Dendritic cell treated with granulocyte-macrophage colony-stimulating factor and Interleukin-4, amounts not matched to agents 40 ng/mL and 50 ng/mL, for 4 days (primary cell): ENCODE data around the gene TRMT61A.

Experiments
- H3K27ac Mint-ChIP-seq: one replicate; pipeline ENCODE4 v1.8.0; 2022; ENCODE audit warnings: mild to moderate bottlenecking, mixed read lengths
- H3K27me3 Mint-ChIP-seq: one replicate; pipeline ENCODE4 v1.8.0; 2022; ENCODE audit warnings: mild to moderate bottlenecking, mixed read lengths
- H3K36me3 Mint-ChIP-seq: one replicate; pipeline ENCODE4 v1.8.0; 2022; ENCODE audit warnings: low read depth, mixed read lengths
- H3K4me1 Mint-ChIP-seq: one replicate; pipeline ENCODE4 v1.8.0; 2022; ENCODE audit warnings: low read depth, mixed read lengths
- H3K4me3 Mint-ChIP-seq: one replicate; pipeline ENCODE4 v1.8.0; 2022; ENCODE audit warnings: mild to moderate bottlenecking, moderate library complexity, mixed read lengths
- H3K9me3 Mint-ChIP-seq: one replicate; pipeline ENCODE4 v1.8.0; 2022; ENCODE audit warnings: mixed read lengths
- intact Hi-C: fragments of 100-400 bp; cut with micrococcal nuclease; formaldehyde crosslinking; loops from one replicate; pipeline ENCODE4 v1.15.0; 2022

Gene TRMT61A

DNA sequence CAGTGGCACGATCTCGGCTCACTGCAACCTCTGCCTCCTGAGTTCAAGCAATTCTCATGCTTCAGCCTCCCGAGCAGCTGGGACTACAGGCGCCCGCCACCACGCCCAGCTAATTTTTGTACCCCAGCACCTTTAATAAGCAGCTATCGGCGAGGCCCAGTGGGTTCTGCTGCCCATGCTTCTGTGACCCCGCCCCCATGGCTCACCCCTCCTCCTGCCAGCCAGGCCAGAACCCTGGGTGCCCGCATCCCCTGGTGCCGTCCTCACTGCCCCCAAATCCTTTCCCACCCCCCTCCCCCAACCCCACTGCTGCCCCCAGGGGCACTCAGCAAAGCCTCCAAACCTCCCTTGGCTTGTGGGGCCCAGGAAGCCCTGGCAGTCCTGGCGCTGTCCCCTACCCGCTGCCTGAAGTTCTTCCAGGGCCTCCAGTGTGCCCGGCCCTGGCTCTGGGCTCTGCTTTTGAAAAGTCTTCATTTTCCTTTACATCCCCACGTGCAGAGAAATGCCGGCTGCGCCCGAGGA, 19.0 kb downstream of the TRMT61A start:
- no peak overlapping the region for H3K27ac Mint-ChIP-seq
- H3K4me3 Mint-ChIP-seq, result no peak overlapping the region
- no peaks in the 10 kb centered on the region for H3K27me3 Mint-ChIP-seq
- H3K9me3 Mint-ChIP-seq, result no peaks in the 10 kb centered on the region
- intact Hi-C loops, result no loop called here
- no peaks in the 10 kb centered on the region for H3K4me1 Mint-ChIP-seq
- H3K36me3 Mint-ChIP-seq, result peaks cover 19% of the 10 kb centered on the region

GRCh38 chr14:103548463-103549351, 19.7 kb downstream of the TRMT61A start:
- Mint-ChIP-seq H3K9me3 (no peaks in the 10 kb centered on the region), H3K4me3 (no peak overlapping the region), H3K27ac (no peak overlapping the region), H3K36me3 (peaks cover 24% of the 10 kb centered on the region), H3K27me3 (no peaks in the 10 kb centered on the region), H3K4me1 (no peaks in the 10 kb centered on the region)
- intact Hi-C loops, result no loop called here

GRCh38 chr14:103549361-103550311, 20.6 kb downstream of the TRMT61A start:
- H3K9me3 Mint-ChIP-seq, result no peaks in the 10 kb centered on the region
- peaks cover 26% of the 10 kb centered on the region for H3K36me3 Mint-ChIP-seq
- no peak overlapping the region for H3K27ac Mint-ChIP-seq
- H3K4me3 Mint-ChIP-seq, result no peak overlapping the region
- H3K27me3 Mint-ChIP-seq, result no peaks in the 10 kb centered on the region
- intact Hi-C loops, result no loop called here
- no peaks in the 10 kb centered on the region for H3K4me1 Mint-ChIP-seq

GRCh38 chr14:103550451-103551337, 21.7 kb downstream of the TRMT61A start:
- Mint-ChIP-seq H3K27ac (no peak overlapping the region), H3K27me3 (no peaks in the 10 kb centered on the region), H3K4me1 (no peaks in the 10 kb centered on the region), H3K9me3 (no peaks in the 10 kb centered on the region), H3K36me3 (peaks cover 37% of the 10 kb centered on the region), H3K4me3 (no peak overlapping the region)
- intact Hi-C loops, result no loop called here

- H3K27ac Mint-ChIP-seq, result no peak overlapping the region
Measured at GRCh38 chr14:103551338-103551762, 22.4 kb downstream of the TRMT61A start.

DNA sequence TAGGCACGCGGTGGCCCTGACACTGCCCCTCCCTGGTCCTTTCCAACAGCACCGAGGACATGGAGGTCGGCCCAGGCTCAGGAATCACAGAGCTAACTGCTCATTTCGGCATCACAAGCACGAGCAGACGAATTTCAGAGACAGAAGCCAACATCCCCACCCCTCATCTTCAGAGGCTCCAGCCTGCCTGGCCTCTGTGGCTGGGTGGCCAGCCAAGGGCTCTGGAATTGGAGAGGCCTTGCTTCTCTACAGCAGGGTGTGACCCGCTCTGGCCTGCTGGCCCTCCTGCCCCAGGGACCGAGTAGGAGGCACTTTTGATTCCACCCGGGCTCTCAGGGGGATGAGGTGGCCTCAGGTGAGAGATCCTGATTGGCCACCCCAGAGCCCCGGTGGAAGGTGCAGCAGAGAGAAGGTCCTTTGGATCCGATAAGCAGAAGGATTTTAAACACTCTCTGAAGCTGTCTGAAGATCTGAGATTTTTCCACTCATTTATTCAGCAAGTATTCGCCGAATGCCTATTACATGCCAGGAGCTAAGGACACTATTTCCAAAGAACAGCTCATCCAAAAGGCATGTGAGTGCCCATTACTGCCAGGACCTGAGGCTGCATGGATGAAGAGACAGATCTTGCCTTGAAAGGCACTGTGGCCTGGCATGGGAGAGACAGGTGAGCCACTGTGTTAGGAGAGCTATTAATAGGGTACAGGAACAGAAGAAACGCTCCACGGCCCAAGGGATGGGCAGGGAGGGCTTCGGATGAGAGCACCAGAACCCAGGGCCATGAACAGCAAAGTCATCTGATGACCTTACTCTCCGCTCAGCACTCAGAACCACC, 23.2 kb downstream of the TRMT61A start:
- Mint-ChIP-seq H3K4me3 (no peak overlapping the region), H3K27ac (no peak overlapping the region), H3K27me3 (no peaks in the 10 kb centered on the region)

More at GRCh38 chr14:103551338-103551762, 22.4 kb downstream of the TRMT61A start:
- H3K9me3 Mint-ChIP-seq, result no peaks in the 10 kb centered on the region
- intact Hi-C loops, result no loop called here
- peaks cover 41% of the 10 kb centered on the region for H3K36me3 Mint-ChIP-seq
- no peaks in the 10 kb centered on the region for H3K27me3 Mint-ChIP-seq
- H3K4me1 Mint-ChIP-seq, result no peaks in the 10 kb centered on the region
- no peak overlapping the region for H3K4me3 Mint-ChIP-seq

DNA sequence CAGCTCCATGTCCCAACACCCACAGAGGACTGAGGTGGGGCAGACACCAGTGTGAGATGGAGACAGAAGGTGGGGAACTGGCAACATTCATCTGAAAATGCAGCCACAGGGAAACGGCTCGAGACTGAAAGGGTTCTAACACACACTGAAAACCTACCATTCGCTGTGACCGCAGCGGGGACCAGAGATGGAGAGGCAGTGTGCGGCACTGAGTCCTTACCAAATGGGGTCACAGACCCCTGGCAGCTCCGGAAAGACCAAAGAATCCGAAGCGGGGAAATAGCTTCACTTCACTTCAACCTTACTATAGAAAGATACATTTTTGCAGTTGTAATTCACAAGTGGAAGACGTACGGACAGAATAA, 23.8 kb downstream of the TRMT61A start:
- Mint-ChIP-seq H3K4me1 (no peaks in the 10 kb centered on the region), H3K4me3 (no peak overlapping the region), H3K27ac (no peak overlapping the region)

More for the DNA sequence above, 23.2 kb downstream of the TRMT61A start:
- Mint-ChIP-seq H3K4me1 (no peaks in the 10 kb centered on the region), H3K9me3 (no peaks in the 10 kb centered on the region), H3K36me3 (peaks cover 44% of the 10 kb centered on the region)
- intact Hi-C loops, result no loop called here

GRCh38 chr14:103555559-103556337, 26.8 kb downstream of the TRMT61A start:
- no peak overlapping the region for H3K27ac Mint-ChIP-seq
- peaks cover 79% of the 10 kb centered on the region for H3K36me3 Mint-ChIP-seq
- intact Hi-C loops, result no loop called here
- H3K4me1 Mint-ChIP-seq, result peaks cover 16% of the 10 kb centered on the region
- no peak overlapping the region for H3K4me3 Mint-ChIP-seq
- H3K9me3 Mint-ChIP-seq, result no peaks in the 10 kb centered on the region
- no peaks in the 10 kb centered on the region for H3K27me3 Mint-ChIP-seq

More for the DNA sequence above, 23.8 kb downstream of the TRMT61A start:
- H3K36me3 Mint-ChIP-seq, result peaks cover 50% of the 10 kb centered on the region
- H3K27me3 Mint-ChIP-seq, result no peaks in the 10 kb centered on the region
- intact Hi-C loops, result no loop called here
- no peaks in the 10 kb centered on the region for H3K9me3 Mint-ChIP-seq

DNA sequence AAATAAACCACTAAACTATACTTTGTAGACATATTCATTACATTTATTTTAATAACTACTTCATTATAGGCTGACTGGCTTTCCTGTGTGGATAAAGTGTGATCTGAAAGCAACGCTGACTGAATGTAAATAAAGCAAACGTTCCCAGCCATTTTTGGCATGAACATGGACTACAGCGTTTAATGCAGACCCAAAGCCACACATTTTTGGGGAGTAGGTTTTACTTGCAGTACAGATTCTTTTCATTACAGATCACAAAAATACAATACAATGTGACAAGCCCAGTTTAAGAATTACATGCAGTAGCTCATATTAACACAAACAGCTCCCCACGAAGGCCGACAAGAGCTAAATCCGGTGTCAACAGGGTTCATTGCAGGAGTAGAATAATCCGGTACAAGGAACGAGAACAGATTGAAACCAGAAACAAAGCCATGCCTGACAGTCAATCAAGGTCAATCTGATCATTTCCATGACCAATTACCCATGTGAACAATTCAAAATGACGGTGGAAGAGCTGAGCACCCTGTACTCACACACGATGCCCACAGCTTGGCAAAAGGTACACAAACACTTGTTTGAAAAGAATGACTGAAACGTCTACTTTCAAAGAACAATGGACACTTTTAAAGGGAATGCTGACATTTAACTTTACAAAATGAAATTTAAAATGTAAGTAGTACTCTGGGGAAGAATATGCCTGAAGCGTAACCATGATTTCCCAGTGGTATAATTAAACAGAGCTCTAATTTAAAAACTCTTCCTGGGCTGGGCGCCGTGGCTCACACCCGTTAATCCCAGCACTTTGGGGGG, 28.2 kb downstream of the TRMT61A start:
- Mint-ChIP-seq H3K36me3 (peaks cover 76% of the 10 kb centered on the region), H3K27ac (no peak overlapping the region)
- intact Hi-C loops, result no loop called here

GRCh38 chr14:103558071-103558882, 29.3 kb downstream of the TRMT61A start:
- Mint-ChIP-seq H3K4me3 (no peak overlapping the region), H3K9me3 (no peaks in the 10 kb centered on the region), H3K36me3 (peaks cover 76% of the 10 kb centered on the region), H3K27me3 (no peaks in the 10 kb centered on the region), H3K27ac (no peak overlapping the region), H3K4me1 (peaks cover 31% of the 10 kb centered on the region)
- intact Hi-C loops, result no loop called here

More for the DNA sequence above, 28.2 kb downstream of the TRMT61A start:
- peaks cover 29% of the 10 kb centered on the region for H3K4me1 Mint-ChIP-seq
- no peaks in the 10 kb centered on the region for H3K9me3 Mint-ChIP-seq
- no peak overlapping the region for H3K4me3 Mint-ChIP-seq
- H3K27me3 Mint-ChIP-seq, result no peaks in the 10 kb centered on the region

- intact Hi-C loops, result loop anchor here (5.0 kb wide), 2 partner anchors 32 to 158 kb away; partner anchors contain the start of genes TRMT61A, XRCC3 and ZFYVE21
- Mint-ChIP-seq H3K9me3 (no peaks in the 10 kb centered on the region), H3K27me3 (no peaks in the 10 kb centered on the region), H3K36me3 (peaks cover 73% of the 10 kb centered on the region), H3K4me3 (no peak overlapping the region), H3K27ac (no peak overlapping the region), H3K4me1 (peaks cover 40% of the 10 kb centered on the region)
Measured at GRCh38 chr14:103559766-103560165, 30.8 kb downstream of the TRMT61A start.
